Measurements from ENCODE around the gene SLC35F3.

Gene SLC35F3

GRCh38 chr1:234136073-234136472 is 231.6 kb downstream of the SLC35F3 start:
- no peak for TF ChIP-seq TEAD4 (IDR thresholded peaks at IDR 0.05)
- TF ChIP-seq FOXM1 (IDR thresholded peaks at IDR 0.05; ENCODE audit: borderline replicate concordance, low read depth): no peak
- no peak for TF ChIP-seq REST (IDR thresholded peaks at IDR 0.05; ENCODE audit: low read depth)
- no peak for TF ChIP-seq CEBPB (IDR thresholded peaks at IDR 0.05)

GRCh38 chr1:234139966-234140365 is 235.5 kb downstream of the SLC35F3 start:
- TF ChIP-seq EGR1 (IDR thresholded peaks at IDR 0.05) (no peak), TCF12 (IDR thresholded peaks at IDR 0.05; ENCODE audit: low read depth) (no peak), YY1 (IDR thresholded peaks at IDR 0.05; ENCODE audit: low read depth) (no peak), REST (IDR thresholded peaks at IDR 0.05; ENCODE audit: low read depth) (no peak), ZBTB7A (IDR thresholded peaks at IDR 0.05; ENCODE audit: low read depth) (no peak), TEAD4 (IDR thresholded peaks at IDR 0.05) (no peak), MAX (IDR thresholded peaks at IDR 0.05) (no peak), USF1 (IDR thresholded peaks at IDR 0.05) (no peak), EP300 (IDR thresholded peaks at IDR 0.05; ENCODE audit: borderline replicate concordance) (no peak), CREB1 (IDR thresholded peaks at IDR 0.05; ENCODE audit: low read depth) (no peak), TAF1 (IDR thresholded peaks at IDR 0.05; ENCODE audit: low read depth) (no peak), CEBPB (IDR thresholded peaks at IDR 0.05) (no peak)

- TF ChIP-seq MAX (IDR thresholded peaks at IDR 0.05) (no peak), TAF1 (IDR thresholded peaks at IDR 0.05; ENCODE audit: low read depth) (no peak), YY1 (IDR thresholded peaks at IDR 0.05; ENCODE audit: low read depth) (no peak), USF1 (IDR thresholded peaks at IDR 0.05) (no peak), EP300 (IDR thresholded peaks at IDR 0.05; ENCODE audit: borderline replicate concordance) (no peak), TCF12 (IDR thresholded peaks at IDR 0.05; ENCODE audit: low read depth) (no peak), ZBTB7A (IDR thresholded peaks at IDR 0.05; ENCODE audit: low read depth) (no peak), TEAD4 (IDR thresholded peaks at IDR 0.05) (no peak), CEBPB (IDR thresholded peaks at IDR 0.05) (no peak), EGR1 (IDR thresholded peaks at IDR 0.05) (no peak), CREB1 (IDR thresholded peaks at IDR 0.05; ENCODE audit: low read depth) (no peak), REST (IDR thresholded peaks at IDR 0.05; ENCODE audit: low read depth) (no peak), FOXM1 (IDR thresholded peaks at IDR 0.05; ENCODE audit: borderline replicate concordance, low read depth) (no peak), RAD21 (IDR thresholded peaks at IDR 0.05; ENCODE audit: low read depth) (no peak), NFIC (IDR thresholded peaks at IDR 0.05) (no peak)
These were observed 235.9 kb downstream of the SLC35F3 start for GRCh38 chr1:234140388-234140787.

- TF ChIP-seq USF1 (IDR thresholded peaks at IDR 0.05) (no peak), FOXM1 (IDR thresholded peaks at IDR 0.05; ENCODE audit: borderline replicate concordance, low read depth) (no peak), TCF12 (IDR thresholded peaks at IDR 0.05; ENCODE audit: low read depth) (no peak), TEAD4 (IDR thresholded peaks at IDR 0.05) (no peak), NFIC (IDR thresholded peaks at IDR 0.05) (no peak), EGR1 (IDR thresholded peaks at IDR 0.05) (no peak), EP300 (IDR thresholded peaks at IDR 0.05; ENCODE audit: borderline replicate concordance) (no peak), CREB1 (IDR thresholded peaks at IDR 0.05; ENCODE audit: low read depth) (no peak), YY1 (IDR thresholded peaks at IDR 0.05; ENCODE audit: low read depth) (no peak), ZBTB7A (IDR thresholded peaks at IDR 0.05; ENCODE audit: low read depth) (no peak)
These were observed 236.5 kb downstream of the SLC35F3 start for GRCh38 chr1:234141006-234141405.

Data from Ishikawa (cell line).